Cardiac muscle cell (in vitro differentiated cells and primary cell): Measurements from ENCODE around the gene FADS3. TPM values are rescaled to one million over a fixed set of nuclear protein-coding genes. Genes with fewer than 3 reads are reported as not detected.
A peak's percentile ranks its signal among the peaks of the same experiment; 100 is the strongest.

Experiments used
- DNase-seq, 2 donors: peaks; one replicate each; pipeline versions ENCODE4 v3.0.0 to v3.0.0-alpha.2; 2010 to 2017; ENCODE audit warnings: low read depth in 1 of 2, low spot score in 1 of 2
- H3K27ac ChIP-seq: fragments of 200-600 bp; sonication (generic); 2 replicates; pipeline ENCODE4 v1.5.1; 2016
- H3K27me3 ChIP-seq: fragments of 200-600 bp; sonication (generic); 2 replicates; pipeline ENCODE4 v1.6.0; 2016; ENCODE audit warnings: control low read depth
- H3K36me3 ChIP-seq: fragments of 200-600 bp; sonication (generic); 2 replicates; pipeline ENCODE4 v1.5.1; 2016; ENCODE audit warnings: control low read depth
- H3K4me1 ChIP-seq: fragments of 200-600 bp; sonication (generic); 2 replicates; pipeline ENCODE4 v1.8.1; 2017; ENCODE audit warnings: low read depth, mild to moderate bottlenecking, mixed run types
- H3K4me3 ChIP-seq: fragments of 200-600 bp; sonication (generic); 2 replicates; pipeline ENCODE4 v1.5.1; 2016; ENCODE audit warnings: mild to moderate bottlenecking
- H3K9me3 ChIP-seq: fragments of 200-600 bp; sonication (generic); 2 replicates; pipeline ENCODE4 v1.5.1; 2017; ENCODE audit warnings: low read depth, mild to moderate bottlenecking, control low read depth
- CTCF ChIP-seq: IDR thresholded peaks from 2 replicates; pipeline ENCODE4 v1.5.1; 2012; ENCODE audit warnings: low read depth, mild to moderate bottlenecking, low read length
- polyA plus RNA-seq: library from polyadenylated mRNA; unstranded; fragments of >200 nt; fragmentation: Nextera tagmentation; extraction: Ambion mirVana; gene quantifications from 2 replicates; pipeline ENCODE4 v1.2.1, GENCODE V29; 2016
- total RNA-seq: library from RNA; depleted of rRNA; stranded (reverse); fragments of >200 nt; gene quantifications from 2 replicates; pipeline ENCODE4 v1.2.3, GENCODE V29; 2016

FADS3 gene
- total and polyA plus RNA-seq, 2 experiments from 2014 or later = 42.9 to 48.0 TPM

- no peak for TF ChIP-seq CTCF
- DNase-seq = no peak
- Histone ChIP-seq H3K27me3 (no peaks in the 10 kb centered on the region), H3K4me3 (no peak overlapping the region), H3K9me3 (no peaks in the 10 kb centered on the region), H3K36me3 (no peaks in the 10 kb centered on the region), H3K27ac (no peak overlapping the region), H3K4me1 (peaks cover 17% of the 10 kb centered on the region)
These were observed 57.9 kb downstream of the FADS3 start for GRCh38 chr11:61833471-61833870.

GRCh38 chr11:61832754-61833153 lies 58.6 kb downstream of the FADS3 start:
- H3K9me3 ChIP-seq = no peaks in the 10 kb centered on the region
- no peaks in the 10 kb centered on the region for H3K27me3 ChIP-seq
- no peak for DNase-seq
- TF ChIP-seq CTCF = no peak
- no peaks in the 10 kb centered on the region for H3K36me3 ChIP-seq
- H3K4me1 ChIP-seq = peaks cover 17% of the 10 kb centered on the region
- H3K27ac ChIP-seq = no peak overlapping the region
- H3K4me3 ChIP-seq = no peak overlapping the region

GRCh38 chr11:61832207-61832606 lies 59.1 kb downstream of the FADS3 start:
- H3K9me3 ChIP-seq = no peaks in the 10 kb centered on the region
- no peaks in the 10 kb centered on the region for H3K27me3 ChIP-seq
- H3K4me3 ChIP-seq = no peak overlapping the region
- DNase-seq = no peak
- H3K27ac ChIP-seq = no peak overlapping the region
- H3K36me3 ChIP-seq = no peaks in the 10 kb centered on the region
- H3K4me1 ChIP-seq = peaks cover 17% of the 10 kb centered on the region
- no peak for TF ChIP-seq CTCF

GRCh38 chr11:61830237-61831105 lies 60.9 kb downstream of the FADS3 start:
- no peaks in the 10 kb centered on the region for H3K9me3 ChIP-seq
- DNase-seq = peak in 1 of 2 donors; percentile 66
- H3K4me3 ChIP-seq = no peak overlapping the region
- no peaks in the 10 kb centered on the region for H3K36me3 ChIP-seq
- TF ChIP-seq CTCF = no peak
- no peaks in the 10 kb centered on the region for H3K27me3 ChIP-seq
- H3K27ac ChIP-seq = no peak overlapping the region
- H3K4me1 ChIP-seq = peaks cover 17% of the 10 kb centered on the region

- H3K4me1 ChIP-seq = peaks cover 14% of the 10 kb centered on the region
- no peaks in the 10 kb centered on the region for H3K36me3 ChIP-seq
These were observed 61.5 kb downstream of the FADS3 start for GRCh38 chr11:61829806-61830205.

More at GRCh38 chr11:61829806-61830205, 61.5 kb downstream of the FADS3 start:
- Histone ChIP-seq H3K9me3 (no peaks in the 10 kb centered on the region), H3K27ac (no peak overlapping the region), H3K4me3 (peak overlapping the region; percentile 51), H3K27me3 (no peaks in the 10 kb centered on the region)
- no peak for TF ChIP-seq CTCF
- DNase-seq = no peak
